Stimulated activated CD4-positive, alpha-beta T cell treated with anti-CD3 and anti-CD28 coated beads, Interleukin-15, amount 100 ng/mL, for 1 hour (primary cell): Measurements from ENCODE around the gene TXN.
A peak's percentile ranks its signal among the peaks of the same experiment; 100 is the strongest.
"Not testable (repeated sequence)": the region's sequence is repeated elsewhere in the genome, so short reads cannot be mapped to it uniquely, and the experiment has no call there.

Source experiments
- DNase-seq, 2 donors: peaks; one replicate each; pipeline ENCODE4 v3.0.0-alpha.2; 2020; ENCODE audit warnings: low read depth in 1 of 2, low spot score in 1 of 2

The TXN gene

DNA sequence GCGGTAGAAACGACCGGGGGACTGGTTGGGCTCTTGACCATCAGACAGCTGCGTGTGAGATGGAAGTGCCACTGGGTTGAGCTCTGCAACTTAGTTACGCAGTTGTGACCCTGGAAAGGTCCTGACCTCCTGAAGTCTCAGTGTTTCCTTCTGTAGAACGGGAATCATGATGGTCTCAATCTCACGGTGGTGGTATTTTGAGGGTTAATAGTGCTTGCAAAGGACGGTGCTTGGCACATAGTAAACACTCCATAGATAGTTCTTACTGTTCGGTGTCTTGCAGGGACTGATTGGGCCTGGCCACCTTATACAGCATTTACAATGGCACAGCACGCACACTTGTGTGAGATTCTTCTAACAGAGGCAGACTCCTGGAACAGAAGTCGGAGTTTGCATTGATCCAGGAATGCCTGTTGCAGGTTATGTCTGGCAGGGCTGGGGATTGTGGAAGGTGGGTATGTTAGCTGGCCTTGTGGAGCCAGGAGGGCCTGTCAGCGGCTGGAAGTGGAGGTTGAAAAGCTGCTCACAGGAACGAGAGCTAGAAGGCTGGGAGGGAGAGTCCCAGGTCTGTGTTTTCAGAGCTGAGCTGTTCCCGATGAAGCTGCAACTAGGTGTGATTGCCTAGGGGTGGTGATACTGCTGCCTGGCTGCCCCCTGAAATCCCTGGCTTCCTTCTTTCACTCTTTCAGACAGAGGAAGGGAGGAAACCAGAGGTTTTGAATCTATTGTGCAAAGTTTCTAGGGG lies 962 bp upstream of the TXN start:
- no peak for DNase-seq

DNA sequence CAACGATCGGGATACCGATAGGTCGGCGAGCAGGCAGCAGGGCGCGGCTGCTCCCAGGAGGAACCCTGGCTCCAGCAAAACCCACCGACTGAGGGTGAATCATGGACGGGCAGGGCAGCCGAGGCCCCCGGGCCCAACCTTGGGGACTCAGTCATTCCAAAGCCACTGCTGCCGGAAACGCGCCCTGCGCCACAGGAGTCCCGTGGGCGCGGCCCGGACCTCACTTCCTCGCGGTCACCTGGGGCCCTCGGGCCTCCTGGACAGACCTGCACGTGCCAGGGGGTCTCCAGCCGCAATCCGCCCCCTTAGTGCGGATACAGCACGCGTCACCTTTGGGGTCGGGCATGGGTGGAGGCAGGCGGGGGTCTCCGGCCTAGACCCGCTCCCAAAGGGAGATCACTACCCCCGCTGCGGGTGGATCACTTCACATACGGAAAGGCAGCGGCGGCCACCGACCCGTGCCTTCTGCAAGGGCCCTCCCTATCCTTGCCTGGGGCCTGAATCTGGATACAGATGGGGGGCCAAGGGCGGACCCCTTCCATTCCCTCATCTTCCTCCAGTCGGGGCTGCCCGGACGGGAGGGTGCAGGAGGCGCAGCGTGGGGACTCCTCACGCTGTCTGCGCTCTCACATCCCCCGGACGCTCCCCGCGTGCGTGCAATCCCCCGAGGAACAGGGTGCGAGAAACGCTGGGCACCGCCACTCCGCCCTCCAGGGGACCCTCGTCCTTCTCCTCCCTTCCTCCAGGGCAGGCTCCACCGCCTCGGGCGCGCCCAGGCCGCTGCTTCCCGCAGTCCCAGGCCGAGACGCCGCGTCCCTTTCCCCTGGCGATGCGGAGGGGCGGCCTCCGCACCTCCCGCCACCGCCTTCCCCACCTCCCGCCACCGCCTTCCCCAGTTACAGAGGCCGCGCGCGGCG lies 586 bp downstream of the TXN start:
- DNase-seq = peak; percentile 7 to 36

DNA sequence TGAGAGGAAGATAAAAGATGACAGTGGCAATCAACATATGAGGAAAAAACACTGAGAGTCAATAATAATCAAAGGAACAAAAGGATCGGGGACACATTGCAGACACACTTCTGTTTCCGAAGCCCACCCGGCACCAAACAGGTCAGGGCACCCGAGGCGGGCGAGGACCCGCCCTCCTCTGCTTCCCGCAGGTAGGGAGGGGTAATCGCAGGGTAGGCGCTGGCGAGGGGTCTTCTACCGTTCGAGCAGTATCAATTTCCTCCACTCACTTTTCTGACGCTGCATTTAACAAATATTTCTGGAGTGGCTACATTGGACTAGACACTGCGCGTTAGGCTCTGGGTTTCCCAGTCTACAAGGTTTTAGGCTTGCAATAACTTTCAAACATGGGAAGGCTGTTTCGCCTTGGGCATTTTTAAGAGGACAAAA lies 1.3 kb downstream of the TXN start:
- no peak for DNase-seq

DNA sequence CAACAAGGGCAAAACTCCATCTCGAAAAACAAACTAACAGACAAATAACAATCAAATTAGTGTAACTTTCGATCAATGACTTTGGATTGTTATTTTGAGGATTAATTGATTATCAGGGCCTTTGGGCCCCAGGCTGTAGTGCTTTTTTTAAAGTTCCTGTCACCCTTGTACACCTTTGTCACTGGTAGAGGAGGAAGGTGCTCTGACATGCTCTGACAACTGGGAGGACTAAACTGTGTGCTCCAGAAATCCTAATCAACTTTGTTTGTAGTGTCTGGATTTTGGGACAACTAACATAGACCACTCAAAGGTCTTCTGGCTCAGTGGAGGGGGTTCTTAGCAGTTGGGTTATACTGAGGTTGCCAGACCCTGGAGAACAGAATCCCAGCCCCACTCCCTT lies 1.8 kb downstream of the TXN start:
- DNase-seq = no peak

DNA sequence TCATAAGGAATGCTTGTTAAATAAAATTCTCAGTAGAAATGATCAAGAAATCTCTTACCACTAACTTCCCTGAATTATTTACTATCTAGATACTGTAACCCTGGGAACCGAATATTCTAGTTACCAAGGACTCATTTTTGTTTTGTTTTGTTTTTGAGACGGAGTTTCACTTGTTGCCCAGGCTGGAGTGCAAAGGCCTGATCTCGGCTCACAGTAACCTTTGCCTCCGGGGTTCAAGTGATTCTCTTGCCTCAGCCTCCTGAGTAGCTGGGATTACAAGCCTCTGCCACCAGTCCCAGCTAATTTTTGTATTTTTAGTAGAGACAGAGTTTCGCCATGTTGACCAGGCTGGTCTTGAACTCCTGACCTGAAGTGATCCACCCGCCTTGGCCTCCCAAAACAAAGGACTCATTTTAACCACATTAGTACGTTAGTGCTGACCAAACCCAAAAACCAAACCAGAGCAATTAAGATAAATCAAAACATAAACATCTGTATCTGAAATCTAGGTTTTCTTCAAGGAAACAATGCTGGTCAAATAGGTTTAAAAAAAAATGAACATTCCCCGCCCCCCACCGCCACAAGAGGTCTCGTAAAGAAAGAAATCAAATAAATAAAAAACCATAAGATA lies 3.7 kb downstream of the TXN start:
- no peak for DNase-seq

DNA sequence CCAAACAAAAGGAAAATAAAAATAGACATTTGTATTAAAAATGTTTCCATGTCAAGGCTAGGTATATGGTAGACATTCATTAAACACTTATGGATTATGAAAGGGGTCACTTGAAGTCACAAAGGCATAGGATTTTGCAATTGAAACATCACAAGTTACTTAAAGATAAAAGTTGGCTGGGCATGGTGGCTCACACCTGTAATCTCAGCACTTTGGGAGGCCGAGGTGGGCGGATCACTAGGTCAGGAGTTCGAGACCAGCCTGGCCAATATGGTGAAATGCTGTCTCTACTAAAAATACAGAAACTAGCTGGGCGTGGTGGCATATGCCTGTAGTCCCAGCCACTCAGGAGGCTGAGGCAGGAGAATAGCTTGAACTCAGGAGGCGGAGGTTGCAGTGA lies 4.5 kb downstream of the TXN start:
- DNase-seq = not testable (repeated sequence)

DNA sequence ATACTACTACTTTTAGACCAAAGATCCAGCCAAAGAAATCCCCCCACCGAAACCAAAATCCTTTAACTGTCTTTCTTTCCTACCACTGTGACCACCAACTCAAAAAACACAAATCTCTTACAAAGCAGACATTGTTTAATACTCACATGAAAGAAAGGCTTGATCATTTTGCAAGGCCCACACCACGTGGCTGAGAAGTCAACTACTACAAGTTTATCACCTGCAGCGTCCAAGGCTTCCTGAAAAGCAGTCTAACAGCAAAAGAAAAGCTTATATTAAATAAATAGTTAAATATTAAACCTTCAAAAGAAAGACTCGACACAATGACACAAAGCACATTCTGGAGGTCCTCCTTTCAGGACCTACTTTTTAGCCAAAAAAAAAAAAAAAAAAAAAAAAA lies 5.1 kb downstream of the TXN start:
- DNase-seq = no peak

DNA sequence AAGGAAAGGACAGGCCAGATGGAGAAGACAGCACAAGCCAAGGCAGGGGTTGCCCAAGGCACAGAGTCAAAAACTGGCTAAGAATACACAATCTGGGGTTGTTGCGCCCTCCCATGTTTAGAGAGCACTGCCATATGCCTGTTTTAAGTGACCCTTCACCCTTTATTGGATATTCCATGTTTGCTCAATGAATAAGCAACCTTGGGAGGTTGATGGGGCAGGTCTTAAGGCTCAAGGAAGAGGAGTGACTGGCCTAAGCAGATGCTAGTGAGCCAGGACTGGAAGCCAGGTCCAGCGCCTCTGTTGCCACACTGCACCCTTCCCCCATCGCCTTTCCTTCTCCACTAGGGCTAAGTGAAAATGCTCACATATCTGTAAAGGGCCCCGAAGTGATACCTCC lies 6.7 kb downstream of the TXN start:
- DNase-seq = no peak

DNA sequence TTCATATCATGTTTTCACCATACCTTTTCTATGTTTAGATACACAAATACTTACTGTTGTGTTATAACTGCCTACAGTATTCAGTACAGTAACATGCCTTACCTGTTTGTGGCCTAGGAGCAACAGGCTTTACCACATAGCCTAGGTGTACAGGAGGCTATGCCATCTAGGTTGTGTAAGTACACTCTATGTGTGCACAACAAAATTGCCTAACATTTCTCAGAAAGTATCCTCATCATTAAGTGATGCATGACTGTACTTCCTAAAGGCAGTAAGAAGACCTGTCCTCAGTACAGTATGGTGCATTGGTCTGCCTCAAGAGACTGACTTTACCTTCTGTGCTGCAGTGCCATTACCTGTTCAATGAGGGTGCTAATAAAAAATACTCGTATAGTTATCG lies 7.9 kb downstream of the TXN start:
- DNase-seq = no peak

DNA sequence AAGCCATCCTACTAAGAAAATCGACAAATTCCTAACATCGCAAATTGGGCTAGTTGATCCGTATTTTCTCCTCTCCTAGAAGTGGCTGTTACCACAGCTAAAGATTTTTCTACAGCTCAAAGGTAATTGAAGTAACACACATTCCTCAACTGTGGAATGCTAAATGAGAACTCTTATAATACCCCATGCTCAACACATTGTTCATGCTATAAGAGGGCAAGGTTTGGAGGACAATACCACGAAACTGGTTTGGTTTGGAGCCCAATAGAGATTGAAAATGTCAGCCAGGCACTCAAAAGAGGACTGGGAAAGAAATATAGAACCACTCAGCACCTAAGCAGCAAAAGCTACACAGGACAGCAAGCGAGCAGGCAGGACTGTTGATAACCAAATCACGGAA lies 10.1 kb downstream of the TXN start:
- DNase-seq = no peak

DNA sequence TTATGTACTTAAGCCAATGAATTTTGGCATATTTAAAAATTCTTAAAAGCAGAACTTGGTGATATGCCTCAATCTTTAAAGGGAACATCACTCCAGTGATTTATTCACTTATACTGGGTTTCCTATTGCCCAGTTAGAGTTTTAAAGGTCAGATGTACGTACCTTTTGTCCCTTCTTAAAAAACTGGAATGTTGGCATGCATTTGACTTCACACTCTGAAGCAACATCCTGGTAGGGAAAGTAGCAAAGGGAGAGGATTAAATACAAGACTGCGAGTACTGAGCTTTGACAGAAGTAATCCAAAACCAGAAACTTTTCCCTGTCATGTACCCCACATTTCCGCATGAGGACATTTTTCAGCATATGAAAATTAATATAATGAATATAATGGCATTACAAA lies 11.7 kb downstream of the TXN start:
- no peak for DNase-seq

DNA sequence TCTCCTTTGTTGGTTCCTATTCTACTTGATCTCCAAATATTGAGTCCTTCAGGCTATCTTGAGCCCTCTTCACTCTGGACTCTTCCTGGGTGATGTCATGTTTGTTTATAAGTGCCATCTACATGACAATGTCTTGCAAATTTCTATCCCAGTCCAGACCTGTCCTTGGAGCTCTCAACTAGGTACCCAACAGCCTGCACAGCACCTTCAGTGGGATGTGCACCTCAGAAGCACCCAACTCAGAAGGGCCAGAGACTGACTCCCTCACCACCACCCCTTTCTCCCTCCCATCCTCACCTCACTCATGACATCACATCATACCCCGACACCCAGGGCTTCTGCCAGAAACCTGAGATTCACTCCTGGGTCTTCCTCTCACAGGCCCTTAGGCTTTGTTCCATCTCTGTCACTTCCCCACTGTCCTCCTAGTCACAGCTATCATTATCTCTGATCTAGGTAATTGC lies 14.4 kb downstream of the TXN start:
- no peak for DNase-seq

DNA sequence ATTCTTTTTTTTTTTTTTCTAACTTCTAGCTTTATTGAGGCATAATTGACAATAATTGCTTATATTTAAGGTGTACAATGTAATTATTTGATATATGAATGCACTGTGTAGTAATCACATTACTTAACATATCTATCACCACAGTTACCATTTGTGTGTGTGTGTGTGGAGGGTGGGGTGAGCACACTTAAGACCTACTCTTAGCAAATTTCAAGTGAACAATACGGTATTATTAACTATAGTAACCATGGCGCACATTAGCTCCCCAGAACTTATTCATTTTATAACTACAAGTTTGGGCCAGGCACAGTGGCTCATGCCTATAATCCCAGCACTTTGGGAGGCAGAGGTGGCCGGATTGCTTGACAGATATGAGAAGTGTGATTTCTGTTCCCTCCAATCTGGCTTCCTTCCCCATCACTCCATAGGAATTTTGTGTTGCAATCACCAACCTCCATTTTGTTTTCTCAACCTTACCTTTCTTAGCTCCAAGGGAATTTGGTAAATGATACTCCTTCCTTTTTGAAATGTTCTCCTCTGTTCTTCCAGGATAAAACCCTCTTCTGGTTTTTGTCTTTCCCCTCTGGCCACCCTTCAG lies 14.9 kb downstream of the TXN start:
- DNase-seq = no peak

DNA sequence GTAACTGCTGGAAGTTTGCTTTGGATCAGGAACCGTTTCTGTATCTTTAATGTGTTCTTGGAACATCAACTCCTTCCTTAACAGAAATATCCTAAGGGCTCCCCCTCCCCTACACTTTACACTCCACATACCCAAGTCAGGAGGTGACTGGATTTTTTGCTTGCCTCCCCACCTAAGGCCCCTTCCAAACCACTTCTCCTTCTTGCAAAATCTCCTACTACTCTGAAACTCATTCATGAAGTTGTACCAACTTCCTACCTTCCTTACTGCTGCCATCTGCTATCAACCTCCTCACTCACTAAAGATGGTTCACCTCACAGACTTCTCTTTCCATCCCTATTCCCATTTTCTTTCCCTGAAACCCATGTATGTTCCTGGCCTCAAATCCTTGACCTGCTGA lies 16.1 kb downstream of the TXN start:
- no peak for DNase-seq

DNA sequence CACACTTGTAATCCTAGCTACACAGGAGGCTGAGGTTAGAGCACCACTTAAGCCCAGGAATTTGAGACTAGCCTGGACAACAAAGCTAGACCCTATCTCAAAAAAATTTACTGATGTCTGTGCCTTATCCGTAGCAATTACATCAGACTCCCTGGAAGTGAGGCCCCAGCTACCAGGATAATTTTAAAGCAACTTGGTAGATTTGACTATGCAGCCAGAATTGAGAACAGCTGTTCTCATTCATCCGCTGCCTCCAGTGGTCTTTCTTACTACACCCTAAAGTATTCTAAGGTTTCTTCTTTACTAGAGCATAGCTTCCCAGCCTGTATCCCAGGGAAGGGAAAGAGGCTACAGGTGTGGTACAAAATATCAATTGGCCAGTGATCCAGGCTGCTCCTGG lies 28.0 kb downstream of the TXN start:
- no peak for DNase-seq

DNA sequence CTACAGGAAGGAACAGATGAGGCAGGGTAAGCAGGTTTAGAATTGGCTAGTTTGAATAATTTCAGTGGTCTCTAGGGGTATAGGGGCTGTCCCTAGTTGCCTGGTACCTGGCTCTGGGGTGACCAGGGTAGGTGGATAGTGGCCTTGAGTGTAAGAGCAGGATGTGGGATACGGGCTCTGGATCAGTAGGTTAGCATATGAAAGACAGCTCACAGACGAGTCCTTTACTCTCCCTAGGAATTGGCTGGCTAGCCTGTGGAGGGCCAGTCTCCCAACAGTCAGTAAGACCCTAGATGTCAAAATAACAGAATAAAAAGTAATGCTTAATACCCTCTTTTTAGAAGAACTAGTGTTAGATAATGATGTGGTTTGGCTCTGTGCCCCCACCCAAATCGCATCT lies 31.7 kb downstream of the TXN start:
- no peak for DNase-seq

DNA sequence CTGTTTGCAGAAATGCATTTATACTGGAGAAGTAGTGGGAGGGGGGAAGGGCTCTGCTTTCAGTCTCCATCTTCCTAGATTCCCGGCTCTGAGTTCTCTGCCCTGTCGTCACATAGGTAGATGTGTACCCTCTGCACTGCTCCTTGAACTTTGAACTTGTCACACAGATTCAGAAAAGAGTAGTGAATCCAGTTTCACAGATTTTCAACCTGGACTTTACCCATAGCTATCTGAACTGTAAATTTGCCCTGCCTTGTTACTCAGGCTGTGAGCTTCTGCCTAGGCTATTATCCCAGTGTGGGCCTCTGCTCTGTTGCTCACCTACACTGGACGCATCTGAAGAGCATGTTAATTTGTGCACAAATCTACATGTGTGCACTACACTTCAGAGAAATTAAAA lies 35.5 kb downstream of the TXN start:
- no peak for DNase-seq

DNA sequence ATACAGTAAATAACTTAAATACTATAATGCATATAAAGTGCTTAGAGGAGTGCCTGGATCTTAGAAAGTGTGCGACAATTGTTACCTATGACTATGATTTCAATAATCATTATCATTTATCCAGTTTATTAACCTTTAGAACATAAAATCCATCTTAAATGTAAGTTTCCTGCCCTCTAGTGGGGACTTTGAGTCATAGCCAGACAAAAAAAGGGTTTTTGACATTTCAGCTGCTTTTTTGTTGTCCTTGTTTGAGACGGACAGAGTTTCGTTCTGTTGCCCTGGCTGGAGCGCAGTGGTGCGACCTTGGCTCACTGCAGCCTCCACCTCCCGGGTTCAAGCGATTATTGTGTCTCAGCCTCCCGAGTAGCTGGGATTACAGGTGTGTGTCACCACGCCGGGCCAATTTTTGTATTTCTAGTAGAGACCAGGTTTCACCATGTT lies 38.6 kb downstream of the TXN start:
- DNase-seq = no peak

DNA sequence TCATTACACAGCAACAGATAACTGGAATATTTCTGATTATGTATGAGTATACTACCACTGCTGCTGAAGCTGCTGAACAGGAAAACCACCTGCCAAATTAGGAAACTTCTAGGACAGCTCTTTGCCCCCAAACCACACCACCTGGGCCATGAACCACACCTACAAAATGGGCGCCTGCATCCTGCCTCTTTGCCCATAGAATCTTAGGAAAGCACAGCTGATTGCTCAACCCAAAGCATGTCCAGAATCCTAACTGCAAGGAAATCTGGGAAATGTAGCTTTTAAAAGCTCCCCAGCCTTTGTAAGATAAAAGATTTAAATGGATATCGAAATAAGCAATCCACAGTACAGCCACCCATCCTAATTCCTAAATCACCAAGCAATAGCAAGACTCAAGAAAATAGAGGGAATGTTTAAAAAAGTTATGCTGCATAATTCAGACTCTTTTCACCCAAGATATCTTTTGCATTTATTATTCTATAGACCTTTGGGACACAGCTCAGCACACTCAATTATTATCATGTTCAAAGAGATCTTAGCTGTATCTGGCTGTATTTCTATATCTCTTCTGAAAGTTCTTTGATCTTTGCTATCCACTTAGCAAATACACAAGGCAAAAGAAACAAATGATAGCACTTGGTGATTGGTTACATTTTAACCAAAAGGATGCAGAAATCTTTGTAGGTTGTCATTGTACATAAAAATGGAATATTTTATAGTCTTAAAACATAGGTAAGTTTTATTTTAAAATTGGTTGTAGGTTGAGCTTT lies 41.5 kb downstream of the TXN start:
- DNase-seq = no peak

DNA sequence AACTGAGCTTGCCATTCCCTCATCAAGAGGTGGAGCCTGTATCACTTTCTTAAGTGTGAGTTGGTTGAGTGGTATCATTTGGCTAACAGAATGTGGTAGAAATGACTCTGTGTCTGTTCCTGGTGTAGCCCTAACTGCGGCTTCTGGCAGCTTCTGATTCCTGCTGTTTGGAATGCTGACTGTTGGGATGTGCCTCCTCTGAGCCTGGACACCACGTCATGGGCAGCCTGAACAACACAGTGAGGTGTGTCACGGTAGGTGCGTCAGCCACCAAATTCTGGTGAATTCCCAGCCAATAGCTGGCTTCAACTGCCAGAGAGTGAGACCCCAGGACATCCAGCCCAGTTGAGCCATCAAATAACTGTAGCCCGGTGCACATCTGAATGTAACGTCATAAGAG lies 42.2 kb downstream of the TXN start:
- DNase-seq = no peak
